ENCODE measurements around the gene TMEM221. TPM values are rescaled to one million over a fixed set of nuclear protein-coding genes. Genes with fewer than 3 reads are reported as not detected.

TMEM221 gene
- polyA plus RNA-seq, 4 donors = 2.0 to 5.9 (median 3.2) TPM

GRCh38 chr19:17447704-17448130 lies 751 bp downstream of the TMEM221 start:
- no peak for DNase-seq (ENCODE audit: low read depth in 4 of 4, low spot score in 3 of 4)

DNA sequence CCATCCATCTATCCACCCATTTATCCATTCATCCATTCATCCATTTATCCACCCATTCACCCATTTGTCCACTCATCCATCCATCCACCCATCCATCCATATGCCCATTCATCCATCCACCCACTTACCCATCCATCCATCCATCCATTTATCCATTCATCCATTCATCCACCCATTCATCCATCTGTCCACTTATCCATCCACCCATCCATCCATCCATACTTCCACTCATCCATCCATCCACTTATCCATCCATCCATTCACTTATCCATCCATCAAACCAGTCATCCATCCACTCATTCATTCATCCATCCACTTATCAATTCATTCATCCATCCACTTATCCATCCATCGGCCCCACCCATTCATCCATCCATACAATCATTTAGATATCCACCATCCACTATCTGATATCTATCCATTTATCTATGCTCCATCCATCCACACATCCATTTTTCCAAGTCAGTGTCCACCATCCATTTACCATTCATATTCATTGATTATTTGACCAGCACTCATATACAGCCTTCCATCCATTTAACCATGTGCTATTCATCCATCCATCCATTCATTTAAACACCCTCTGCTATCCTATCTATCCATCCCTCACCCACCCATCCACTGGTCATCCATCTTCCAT lies 2.8 kb downstream of the TMEM221 start:
- DNase-seq (ENCODE audit: low read depth in 4 of 4, low spot score in 3 of 4) = no peak

DNA sequence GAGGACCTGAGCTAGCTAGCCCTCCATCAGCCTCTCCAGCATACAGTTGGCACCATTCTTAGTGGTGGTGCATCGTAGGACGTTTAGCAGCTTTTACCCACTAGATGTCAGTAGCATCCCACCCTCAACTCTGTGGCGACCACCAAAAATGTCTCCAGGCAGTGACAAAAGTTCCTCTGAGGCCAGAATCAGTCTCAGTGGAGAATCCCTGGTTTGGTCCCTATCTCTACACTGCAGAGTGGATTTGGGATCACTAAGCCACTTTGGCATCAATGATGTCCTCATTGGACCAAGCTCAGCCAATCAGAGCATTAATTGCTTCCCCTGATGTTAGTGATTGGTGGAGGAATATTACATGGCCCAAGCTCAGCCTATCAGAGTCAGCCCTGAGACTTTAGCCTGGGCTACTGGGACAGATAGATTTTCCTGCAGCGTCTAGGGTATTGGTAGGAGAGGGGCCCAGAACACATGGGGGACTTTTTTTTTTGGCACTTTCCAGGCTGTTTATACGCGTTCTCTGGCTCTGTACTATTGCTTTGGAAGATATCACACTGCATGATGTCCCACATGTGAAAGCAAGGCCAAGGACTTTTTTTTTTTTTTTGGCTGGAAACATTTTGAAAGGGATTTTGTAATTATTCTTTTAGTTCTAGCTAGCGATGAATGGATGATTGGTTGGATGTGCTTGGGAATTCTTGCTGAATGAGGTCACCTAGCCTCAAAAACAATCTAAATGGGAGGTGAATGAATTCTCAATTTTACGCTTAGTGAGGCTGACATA lies 7.0 kb downstream of the TMEM221 start:
- DNase-seq (ENCODE audit: low read depth in 4 of 4, low spot score in 3 of 4) = no peak

- no peak for DNase-seq (ENCODE audit: low read depth in 4 of 4, low spot score in 3 of 4)
Measured at GRCh38 chr19:17436874-17437267, 11.6 kb downstream of the TMEM221 start.

DNA sequence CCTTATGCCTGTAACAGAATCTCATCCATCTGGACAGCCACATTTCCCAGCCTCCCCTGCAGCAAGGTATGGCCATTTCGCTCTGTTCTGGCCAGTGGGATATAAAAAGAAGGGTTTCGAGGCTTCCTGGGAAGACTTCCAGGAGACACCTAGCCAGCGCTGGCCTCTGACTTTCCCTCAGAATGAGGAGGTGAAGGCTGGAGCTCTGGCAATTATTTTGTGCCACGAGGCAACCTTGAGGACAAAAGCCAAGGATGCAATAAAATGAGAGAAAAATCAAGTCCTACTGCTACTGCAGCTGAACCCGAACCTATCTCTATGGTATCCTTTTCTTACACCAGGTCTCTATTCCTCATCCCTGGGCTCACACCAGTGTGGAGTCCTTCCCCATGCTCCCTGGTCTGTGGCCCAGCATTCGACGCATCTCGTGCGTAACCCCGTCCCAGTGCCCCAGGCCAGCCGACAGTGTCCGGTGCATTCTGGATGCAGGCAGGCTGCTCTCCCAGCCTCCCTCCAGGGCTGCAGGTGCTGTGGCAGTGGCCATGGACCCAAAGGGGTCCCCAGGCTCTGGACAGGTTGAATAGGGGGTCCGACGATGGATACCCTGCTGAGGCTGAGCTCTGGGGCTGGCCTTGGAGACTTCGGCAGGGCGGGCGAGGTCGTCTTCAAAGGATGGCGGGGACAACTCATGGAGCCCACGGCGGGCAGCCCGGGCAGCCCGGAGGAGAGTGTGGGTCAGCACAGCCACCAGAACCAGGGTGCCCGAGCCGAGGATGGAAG lies 12.2 kb downstream of the TMEM221 start:
- DNase-seq (ENCODE audit: low read depth in 4 of 4, low spot score in 3 of 4) = no peak

- no peak for DNase-seq (ENCODE audit: low read depth in 4 of 4, low spot score in 3 of 4)
Measured at GRCh38 chr19:17435218-17435617, 13.2 kb downstream of the TMEM221 start.

DNA sequence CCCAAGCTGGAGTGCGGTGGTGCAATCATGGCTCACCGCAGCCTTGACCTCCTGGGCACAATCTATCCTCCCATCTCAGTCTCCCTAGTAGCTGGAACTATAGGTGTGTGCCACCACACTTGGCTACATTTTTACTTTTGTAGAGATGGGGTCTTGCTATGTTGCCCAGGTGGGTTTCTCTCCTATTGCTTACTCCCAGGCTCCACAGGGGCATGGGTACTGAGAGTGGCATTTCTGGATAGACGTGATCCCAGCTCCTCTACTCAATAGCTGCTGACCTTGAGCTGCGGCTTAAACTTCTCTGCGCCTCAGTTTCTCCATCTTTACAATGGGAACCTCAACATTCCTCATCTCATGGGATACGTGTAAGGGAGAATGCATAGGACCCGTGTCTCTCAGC lies 17.1 kb downstream of the TMEM221 start:
- no peak for DNase-seq (ENCODE audit: low read depth in 4 of 4, low spot score in 3 of 4)

DNA sequence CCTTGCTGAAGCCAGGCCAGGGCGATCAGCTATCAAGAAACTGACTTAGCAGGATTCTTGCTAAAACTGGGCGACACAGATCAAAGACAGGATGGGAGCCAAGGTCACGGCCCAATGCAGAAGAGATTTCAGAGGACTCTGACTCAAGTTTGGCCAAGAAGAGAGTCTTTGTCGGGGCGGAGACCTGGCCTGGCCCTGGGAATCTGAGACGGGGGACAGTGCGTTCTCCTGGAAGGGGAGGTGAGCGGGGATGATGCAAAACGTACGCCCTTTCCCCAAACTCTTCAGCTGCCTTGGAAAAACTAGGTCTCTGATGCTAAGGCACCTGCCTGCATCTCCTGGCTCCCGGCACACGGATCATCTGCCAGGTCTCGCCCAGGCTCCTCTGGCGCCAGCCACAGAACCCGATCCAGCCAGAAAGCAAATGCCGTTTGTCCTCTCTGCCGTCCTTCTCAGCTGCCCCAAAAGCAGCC lies 18.8 kb downstream of the TMEM221 start:
- no peak for DNase-seq (ENCODE audit: low read depth in 4 of 4, low spot score in 3 of 4)

DNA sequence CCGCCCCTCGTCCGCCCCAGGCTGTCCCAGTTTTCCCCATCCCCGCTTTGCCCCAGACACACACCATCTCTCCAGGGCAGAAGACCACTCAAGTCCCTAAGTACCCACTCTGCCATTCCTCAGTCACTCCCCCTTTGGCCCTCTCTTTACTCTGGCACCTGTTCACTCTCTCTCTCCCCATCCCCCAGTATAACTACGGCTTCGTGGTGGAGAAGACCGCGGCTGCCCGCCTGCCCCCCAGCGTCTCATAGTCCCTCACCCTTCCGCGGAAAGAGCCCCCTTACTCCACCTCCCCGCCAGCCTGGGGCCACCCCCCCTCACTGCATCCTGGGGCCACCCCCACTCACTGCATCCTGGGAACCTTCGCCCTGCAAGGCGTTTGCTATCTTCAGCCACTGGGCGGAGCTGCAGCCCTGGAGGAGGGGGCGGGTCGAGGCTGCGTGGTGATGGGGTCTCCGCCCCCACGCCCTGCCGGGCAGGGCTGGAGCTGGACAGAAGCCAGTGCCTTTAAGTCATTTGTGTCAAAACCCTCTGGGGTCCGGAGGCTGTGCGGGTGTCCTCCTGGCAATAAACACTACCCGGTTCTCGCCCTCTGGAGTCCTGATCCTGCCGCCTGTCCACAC lies 23.6 kb downstream of the TMEM221 start:
- no peak for DNase-seq (ENCODE audit: low read depth in 4 of 4, low spot score in 3 of 4)

- DNase-seq (ENCODE audit: low read depth in 4 of 4, low spot score in 3 of 4) = no peak
Measured at GRCh38 chr19:17423429-17424208, 24.8 kb downstream of the TMEM221 start.

DNA sequence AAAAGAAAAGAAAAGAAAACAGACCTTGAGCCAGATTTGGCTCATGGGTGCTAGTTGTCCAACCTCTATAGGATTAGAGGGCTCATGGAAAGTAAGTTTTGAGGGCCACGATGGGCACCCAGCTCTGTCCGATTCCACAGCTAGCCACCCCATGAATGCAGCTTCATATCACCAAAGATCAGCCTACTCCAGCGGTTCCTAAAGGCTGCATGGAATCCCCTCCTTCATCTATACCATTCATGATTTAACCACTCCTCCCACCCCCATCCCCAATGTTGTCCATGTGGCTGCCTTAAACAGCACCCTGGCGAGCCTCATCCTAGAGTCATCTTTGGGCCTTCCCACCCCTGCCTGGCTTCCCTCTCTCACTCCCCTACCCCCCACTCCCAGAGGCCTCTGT lies 26.5 kb downstream of the TMEM221 start:
- DNase-seq (ENCODE audit: low read depth in 4 of 4, low spot score in 3 of 4) = no peak

GRCh38 chr19:17420475-17420924 lies 28.0 kb downstream of the TMEM221 start:
- no peak for DNase-seq (ENCODE audit: low read depth in 4 of 4, low spot score in 3 of 4)

GRCh38 chr19:17419621-17420474 lies 28.6 kb downstream of the TMEM221 start, which contains the start of gene MVB12A:
TSS of gene MVB12A (plus strand) at chr19:17420047. CDS start at chr19:17420136, 89 bp downstream.
- peak; percentile 98 to 99 (median 99) for DNase-seq (ENCODE audit: low read depth in 4 of 4, low spot score in 3 of 4)

GRCh38 chr19:17419154-17419620 lies 29.3 kb downstream of the TMEM221 start:
- no peak for DNase-seq (ENCODE audit: low read depth in 4 of 4, low spot score in 3 of 4)

- DNase-seq (ENCODE audit: low read depth in 4 of 4, low spot score in 3 of 4) = no peak
Measured at GRCh38 chr19:17418710-17419109, 29.8 kb downstream of the TMEM221 start.

DNA sequence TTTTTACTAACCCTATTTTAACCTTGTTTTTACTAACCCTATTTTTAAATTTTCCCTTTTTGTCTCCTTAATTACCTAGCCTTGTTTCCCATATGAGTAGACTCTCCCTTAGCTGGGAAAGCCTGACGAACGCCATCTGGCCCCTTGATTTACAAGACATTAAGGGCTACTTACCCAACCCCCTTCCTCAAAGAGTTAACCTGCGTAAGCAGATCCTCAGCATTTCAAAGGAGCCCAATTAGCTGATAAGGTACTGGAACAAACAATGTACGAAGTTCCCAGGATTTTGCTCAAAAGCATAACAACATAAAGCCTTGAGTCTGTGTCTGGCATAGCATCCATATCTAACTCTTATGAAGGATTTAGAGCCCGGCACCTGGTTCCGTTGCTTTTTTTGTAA lies 33.3 kb downstream of the TMEM221 start:
- DNase-seq (ENCODE audit: low read depth in 4 of 4, low spot score in 3 of 4) = no peak

DNA sequence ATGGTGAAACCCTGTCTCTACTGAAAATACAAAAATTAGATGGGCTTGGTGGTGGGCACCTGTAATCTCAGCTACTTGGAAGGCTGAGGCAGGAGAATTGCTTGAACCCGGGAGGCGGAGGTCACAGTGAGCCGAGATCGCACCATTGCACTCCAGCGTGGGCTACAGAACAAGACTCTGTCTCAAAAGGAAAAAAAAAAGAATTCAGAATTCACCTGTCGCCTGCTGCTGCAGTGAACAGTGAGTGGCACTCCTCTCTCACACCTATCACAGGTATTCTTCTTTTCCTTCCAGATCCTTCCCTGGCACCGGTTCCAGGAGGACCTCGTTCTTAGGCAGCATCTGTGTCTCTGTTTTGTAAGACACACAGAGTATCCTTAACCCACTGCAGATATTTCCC lies 34.4 kb downstream of the TMEM221 start:
- no peak for DNase-seq (ENCODE audit: low read depth in 4 of 4, low spot score in 3 of 4)

DNA sequence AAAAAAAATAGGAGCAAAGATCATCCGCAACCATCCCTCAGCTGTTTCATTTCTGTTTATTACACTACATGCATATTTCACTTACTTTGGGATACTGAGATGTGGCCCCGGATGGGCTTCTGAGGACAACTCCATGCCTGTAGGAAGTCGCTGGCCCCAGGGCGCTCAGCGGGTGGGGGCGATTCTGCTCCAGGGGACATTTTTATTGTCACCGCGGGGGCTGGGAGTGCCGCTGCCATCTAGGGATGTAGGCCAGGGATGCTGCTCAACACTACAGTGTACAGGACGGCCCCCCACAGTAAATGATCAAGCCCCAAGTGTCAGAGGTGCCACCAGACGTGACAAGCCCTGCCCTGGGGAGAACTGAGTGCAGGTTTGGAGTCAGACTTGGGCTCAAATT lies 36.7 kb downstream of the TMEM221 start:
- DNase-seq (ENCODE audit: low read depth in 4 of 4, low spot score in 3 of 4) = no peak

DNA sequence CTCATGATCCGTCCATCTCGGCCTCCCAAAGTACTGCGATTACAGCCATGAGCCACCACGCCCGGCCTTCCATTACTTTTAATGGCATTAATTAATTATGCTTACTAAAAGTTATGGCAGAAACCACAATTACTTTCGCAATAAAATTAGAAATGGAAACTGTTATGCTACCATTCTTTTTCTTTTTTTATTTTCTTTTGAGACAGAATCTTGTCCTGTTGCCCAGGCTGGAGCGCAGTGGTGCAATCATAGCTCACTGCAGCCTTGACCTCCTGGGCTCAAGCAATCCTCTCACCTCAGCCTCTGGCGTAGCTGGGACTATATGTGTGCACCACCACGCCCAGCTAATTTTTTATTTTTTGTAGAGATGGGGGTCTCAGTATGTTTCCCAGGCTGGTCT lies 38.5 kb downstream of the TMEM221 start:
- no peak for DNase-seq (ENCODE audit: low read depth in 4 of 4, low spot score in 3 of 4)
